Stomach smooth muscle (tissue), 2 donors: ENCODE measurements around the gene FAM163A.

Source experiments
- H3K27ac ChIP-seq: one replicate; pipeline ENCODE4 v1.7.0; 2013; ENCODE audit warnings: mild to moderate bottlenecking, low read length, inconsistent platforms
- H3K27me3 ChIP-seq, 2 donors: one replicate each; pipeline ENCODE4 v1.7.0; 2013; ENCODE audit warnings: low read length in 2 of 2; ENCODE audit not compliant: insufficient read depth in 2 of 2, control insufficient read depth in 1 of 2
- H3K36me3 ChIP-seq, 2 donors: one replicate each; pipeline ENCODE4 v1.7.0; 2013; ENCODE audit warnings: low read length in 2 of 2; ENCODE audit not compliant: control insufficient read depth in 2 of 2, insufficient read depth in 2 of 2
- H3K4me1 ChIP-seq: one replicate; pipeline ENCODE4 v1.7.0; 2013; ENCODE audit warnings: low read length; ENCODE audit not compliant: control insufficient read depth, insufficient read depth
- H3K4me3 ChIP-seq, 2 donors: one replicate each; pipeline ENCODE4 v1.7.0; 2013; ENCODE audit warnings: low read length in 2 of 2
- H3K9ac ChIP-seq, 2 donors: one replicate each; pipeline ENCODE4 v1.7.0; 2013; ENCODE audit warnings: low read length in 2 of 2, mild to moderate bottlenecking in 1 of 2
- H3K9me3 ChIP-seq, 2 donors: one replicate each; pipeline ENCODE4 v1.7.0; 2013; ENCODE audit warnings: low read length in 2 of 2; ENCODE audit not compliant: control insufficient read depth in 2 of 2
- donor health status: healthy.
- donor health status: Pancreatic carcinoma.

Gene FAM163A

DNA sequence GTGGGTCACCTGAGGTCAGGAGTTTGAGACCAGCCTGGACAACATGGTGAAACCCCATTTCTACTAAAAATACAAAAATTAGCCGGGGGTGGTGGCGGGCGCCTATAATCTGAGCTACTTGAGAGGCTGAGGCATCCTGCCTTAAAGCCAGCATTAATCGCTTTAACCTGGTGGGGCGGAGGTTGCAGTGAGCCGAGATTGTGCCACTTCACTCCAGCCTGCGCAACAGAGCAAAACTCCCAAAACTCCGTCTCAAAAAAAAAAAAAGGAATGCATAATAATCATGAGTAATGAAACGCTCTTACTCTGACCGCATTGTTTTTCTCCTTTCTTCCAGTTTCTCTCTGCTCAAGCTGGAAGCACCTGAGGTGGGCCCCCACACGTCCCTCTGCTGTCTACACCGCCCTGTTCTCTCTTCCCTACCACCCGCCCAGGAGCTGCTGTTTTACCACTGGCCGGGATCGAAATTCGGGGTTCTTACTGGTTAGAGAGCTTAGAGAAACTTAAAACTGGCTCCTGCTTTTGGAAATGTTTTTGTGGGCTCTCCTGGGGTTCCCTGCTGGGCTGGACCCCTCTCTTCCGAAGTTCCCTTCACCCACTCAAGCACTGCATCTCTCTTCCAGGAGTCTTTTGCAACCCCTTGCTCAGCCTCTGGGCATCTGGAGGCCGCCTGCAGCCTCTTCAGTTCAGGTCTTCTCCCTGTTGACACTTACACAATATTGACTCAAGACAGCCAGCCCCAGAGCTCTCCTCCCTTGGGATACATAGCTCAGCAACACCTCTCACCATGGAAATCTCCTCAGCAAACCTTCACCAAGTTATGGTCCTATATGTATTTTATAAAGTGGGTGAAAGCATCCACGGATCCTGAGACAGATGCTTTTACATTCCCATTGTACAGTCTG is 62.5 kb downstream of the FAM163A start:
- Histone ChIP-seq H3K9ac (no peak overlapping the region), H3K27ac (no peak overlapping the region), H3K36me3 (no peaks in the 10 kb centered on the region), H3K4me3 (no peak overlapping the region), H3K4me1 (peaks cover 3% of the 10 kb centered on the region), H3K9me3 (no peaks in the 10 kb centered on the region), H3K27me3 (peaks cover 0 to 3% of the 10 kb centered on the region in 2 donors)

DNA sequence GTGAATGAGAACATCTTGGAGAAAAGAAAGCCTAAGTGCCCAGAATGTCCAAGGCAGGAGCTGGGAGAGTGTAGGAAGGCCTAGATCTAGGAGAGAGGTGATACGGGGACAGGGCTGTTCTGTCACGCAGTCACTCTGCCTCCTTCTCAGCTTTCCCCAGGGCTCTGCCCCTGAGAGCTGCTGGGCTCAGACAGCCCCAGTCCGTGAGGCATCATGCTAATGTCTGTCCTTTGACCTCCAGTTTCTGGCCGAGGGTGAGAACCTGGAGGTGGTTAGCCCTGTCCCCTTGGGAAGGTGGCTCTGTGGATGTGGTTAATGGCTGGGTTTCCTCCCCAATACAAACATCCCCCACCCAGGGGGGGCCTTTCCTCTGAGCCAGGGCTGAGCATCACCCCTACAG is 63.2 kb downstream of the FAM163A start:
- H3K4me3 ChIP-seq = no peak overlapping the region
- peaks cover 3% of the 10 kb centered on the region for H3K4me1 ChIP-seq
- H3K9me3 ChIP-seq = no peaks in the 10 kb centered on the region
- H3K36me3 ChIP-seq = no peaks in the 10 kb centered on the region
- H3K27ac ChIP-seq = no peak overlapping the region
- no peak overlapping the region for H3K9ac ChIP-seq
- peaks cover 0 to 3% of the 10 kb centered on the region in 2 donors for H3K27me3 ChIP-seq

DNA sequence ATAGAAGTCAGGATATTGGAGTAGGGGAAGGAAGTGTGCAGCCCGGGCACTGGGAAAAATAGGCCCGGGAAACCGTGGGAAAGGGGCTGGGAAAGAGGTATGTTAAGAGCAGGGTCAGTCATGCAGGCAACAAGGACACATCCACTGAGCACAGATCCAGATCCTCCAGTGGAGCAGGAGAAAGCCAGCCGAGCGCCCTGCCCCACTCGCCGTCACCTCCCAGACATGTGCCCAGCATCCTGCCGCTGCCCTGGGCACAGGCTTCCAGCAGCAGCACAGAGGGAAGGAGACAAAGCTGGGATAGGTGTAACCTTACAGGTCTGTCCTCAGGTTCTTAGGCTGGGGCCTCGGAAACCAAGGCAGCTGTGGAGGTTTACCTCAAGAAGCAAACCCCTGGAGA is 64.2 kb downstream of the FAM163A start:
- H3K27me3 ChIP-seq = no peaks in the 10 kb centered on the region
- no peak overlapping the region for H3K4me3 ChIP-seq
- H3K4me1 ChIP-seq = peaks cover 3% of the 10 kb centered on the region
- H3K36me3 ChIP-seq = no peaks in the 10 kb centered on the region
- H3K27ac ChIP-seq = no peak overlapping the region
- H3K9me3 ChIP-seq = no peaks in the 10 kb centered on the region
- H3K9ac ChIP-seq = no peak overlapping the region

DNA sequence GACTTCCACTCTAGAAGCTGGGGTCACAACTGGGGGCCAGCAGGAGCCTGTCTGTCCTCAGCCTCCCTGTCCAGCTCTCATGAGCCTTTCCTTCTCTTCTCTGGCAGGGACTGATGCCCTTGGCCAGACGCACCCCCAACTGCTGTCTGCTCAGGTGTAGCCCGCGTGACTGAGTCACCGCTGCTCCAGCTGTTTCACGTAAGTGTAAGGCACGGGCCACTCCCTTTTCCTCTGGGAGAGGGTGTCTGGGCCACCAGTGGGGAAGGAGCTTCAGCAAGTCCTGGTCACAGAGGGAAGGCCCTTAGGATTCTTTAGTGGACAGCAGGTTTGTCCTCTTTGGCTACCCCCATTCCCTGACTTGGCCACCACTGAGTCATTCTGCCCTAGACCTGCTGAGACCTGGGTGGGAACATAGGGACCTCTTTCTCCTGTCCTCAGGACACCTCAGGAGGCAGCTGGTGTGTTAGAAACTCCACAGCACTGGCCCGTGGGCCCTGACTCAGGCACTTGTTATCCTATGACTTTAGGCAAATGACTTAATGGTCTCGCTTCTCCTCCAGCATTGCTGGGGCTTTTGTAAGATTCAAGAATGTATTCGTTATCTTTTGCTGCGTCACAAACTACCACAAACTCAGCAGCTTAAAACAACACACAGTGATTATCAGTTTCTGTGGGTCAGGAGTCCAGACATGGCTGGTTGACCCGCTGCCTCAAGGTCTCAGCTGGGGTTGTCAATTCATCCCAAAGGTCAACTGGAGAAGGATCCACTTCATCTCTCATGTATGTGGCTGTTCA is 64.8 kb downstream of the FAM163A start:
- no peak overlapping the region for H3K9ac ChIP-seq
- no peaks in the 10 kb centered on the region for H3K36me3 ChIP-seq

DNA sequence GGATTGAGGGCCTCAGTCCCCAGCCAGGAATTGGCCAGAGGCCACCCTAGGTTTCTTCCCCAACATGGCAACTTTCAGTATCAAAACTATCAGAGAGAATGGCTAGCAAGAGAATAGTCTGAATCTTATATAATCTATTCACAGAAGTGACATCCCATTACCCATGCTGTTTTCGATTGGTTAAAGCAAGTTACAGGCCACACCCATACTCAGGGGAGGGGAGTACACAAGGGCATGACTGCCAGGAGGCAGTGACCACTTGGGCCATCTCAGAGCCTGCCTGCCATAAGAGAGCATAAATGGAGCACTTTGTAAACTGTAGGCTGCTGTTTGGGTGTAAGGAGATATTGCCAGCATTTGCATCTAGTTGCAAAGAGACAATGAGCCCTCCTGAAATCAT is 65.4 kb downstream of the FAM163A start:
- peaks cover 3% of the 10 kb centered on the region for H3K4me1 ChIP-seq
- H3K9ac ChIP-seq = no peak overlapping the region
- no peak overlapping the region for H3K27ac ChIP-seq
- H3K36me3 ChIP-seq = no peaks in the 10 kb centered on the region
- no peaks in the 10 kb centered on the region for H3K27me3 ChIP-seq
- H3K4me3 ChIP-seq = no peak overlapping the region
- H3K9me3 ChIP-seq = no peaks in the 10 kb centered on the region

More for the DNA sequence above, 64.8 kb downstream of the FAM163A start:
- H3K27ac ChIP-seq = no peak overlapping the region
- H3K4me3 ChIP-seq = no peak overlapping the region
- no peaks in the 10 kb centered on the region for H3K27me3 ChIP-seq
- no peaks in the 10 kb centered on the region for H3K9me3 ChIP-seq
- H3K4me1 ChIP-seq = peaks cover 3% of the 10 kb centered on the region

DNA sequence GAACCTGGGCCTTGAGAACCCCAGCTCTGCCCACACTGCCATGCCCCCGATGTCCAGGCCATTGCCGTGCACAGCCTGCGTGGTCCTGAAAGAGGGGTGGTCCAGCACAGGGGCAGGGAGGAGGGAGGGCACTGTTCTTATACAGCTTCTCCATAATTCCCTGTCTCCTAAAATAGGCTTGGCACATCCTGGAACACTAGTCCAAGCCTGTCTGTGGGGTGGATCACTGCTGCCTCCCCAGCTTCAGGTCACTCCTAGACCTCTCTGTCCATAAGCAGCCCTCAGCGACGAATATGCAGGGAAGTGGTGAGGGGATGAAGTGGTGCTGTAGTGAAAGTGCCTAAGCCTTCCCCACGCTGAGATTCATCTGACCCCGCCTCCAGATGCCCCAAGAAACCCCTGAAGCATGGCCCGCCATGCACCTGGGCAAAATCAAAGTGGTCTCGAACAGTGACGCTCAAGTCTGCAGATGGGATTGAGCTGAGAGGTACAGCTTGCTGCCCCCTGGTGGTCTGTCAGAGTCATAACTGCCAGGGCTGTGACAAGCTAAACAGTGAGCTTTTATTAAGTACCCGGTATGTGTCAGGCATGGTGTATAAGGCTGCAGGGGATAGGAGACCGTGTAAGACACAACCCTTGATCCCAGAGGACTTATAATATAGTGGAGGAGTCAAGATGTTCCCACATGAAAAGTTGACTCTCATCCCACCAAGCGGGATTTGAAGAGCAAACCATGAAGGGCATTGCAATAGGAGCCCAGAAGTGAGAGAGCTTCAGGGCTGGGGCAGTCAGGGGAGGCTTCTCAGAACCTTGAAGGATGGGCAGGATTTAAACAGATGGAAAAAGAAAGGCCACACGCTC is 66.6 kb downstream of the FAM163A start:
- H3K9me3 ChIP-seq = no peaks in the 10 kb centered on the region
- peaks cover 10% of the 10 kb centered on the region for H3K4me1 ChIP-seq
- H3K27me3 ChIP-seq = no peaks in the 10 kb centered on the region
- no peaks in the 10 kb centered on the region for H3K36me3 ChIP-seq
- no peak overlapping the region for H3K27ac ChIP-seq
- no peak overlapping the region for H3K9ac ChIP-seq
- H3K4me3 ChIP-seq = peak overlapping the region in 1 of 2 donors; percentile 8

DNA sequence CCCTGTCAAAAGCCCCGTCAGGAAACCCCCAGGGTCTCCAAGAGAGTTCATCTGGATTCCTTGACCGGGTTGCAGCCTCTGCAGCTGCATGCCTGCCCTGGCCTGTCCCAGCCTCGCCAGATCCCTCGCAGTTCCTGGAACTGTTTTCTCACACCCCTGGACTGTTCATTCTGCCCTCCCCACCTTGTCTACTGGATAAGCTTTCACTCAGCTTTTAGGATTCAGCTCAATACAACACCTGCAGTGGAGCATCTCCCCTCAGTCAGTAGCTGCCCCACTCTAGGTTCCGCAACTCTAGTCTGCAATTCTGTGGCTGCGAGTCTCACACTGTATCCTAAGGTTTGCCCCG is 67.2 kb downstream of the FAM163A start:
- no peaks in the 10 kb centered on the region for H3K9me3 ChIP-seq
- H3K4me1 ChIP-seq = peaks cover 15% of the 10 kb centered on the region
- H3K4me3 ChIP-seq = no peak overlapping the region
- H3K27me3 ChIP-seq = no peaks in the 10 kb centered on the region
- no peaks in the 10 kb centered on the region for H3K36me3 ChIP-seq
- no peak overlapping the region for H3K27ac ChIP-seq
- H3K9ac ChIP-seq = no peak overlapping the region

DNA sequence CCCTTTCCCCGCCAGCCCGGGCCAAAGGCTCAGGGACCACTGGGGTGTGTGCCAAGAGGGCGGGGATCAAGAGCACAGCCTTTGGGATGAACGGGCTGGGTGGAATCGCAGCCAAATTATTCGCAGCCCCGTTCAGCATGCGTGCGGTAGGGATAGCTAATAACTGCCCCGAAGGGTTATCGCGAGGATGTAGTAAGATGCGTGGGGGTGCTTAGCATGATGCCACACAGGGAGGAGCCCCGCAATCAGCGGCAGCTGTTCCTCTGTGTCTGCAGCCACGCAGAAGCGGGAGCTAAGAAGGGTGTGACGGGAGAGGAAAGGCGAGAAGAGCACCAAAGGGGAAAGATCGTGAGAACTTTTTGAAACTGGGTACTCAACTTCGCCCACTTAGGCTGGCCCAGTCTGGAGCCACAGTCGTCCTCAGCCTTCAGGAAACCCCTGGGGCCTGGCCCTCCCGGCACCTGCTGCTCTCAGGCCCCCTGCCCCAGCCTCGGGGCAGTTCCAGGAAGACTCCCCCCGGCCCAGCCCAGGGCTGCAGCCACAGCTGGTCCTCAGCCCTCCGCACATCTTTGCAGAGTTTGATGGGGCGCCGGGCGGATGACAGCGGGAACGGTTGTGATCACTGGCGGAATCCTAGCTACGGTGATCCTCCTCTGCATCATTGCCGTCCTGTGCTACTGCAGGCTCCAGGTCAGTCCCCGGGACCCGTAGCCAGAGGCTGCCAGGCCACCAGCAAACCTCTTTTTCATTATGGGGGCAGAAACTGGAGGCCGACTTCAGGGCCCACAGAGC is 69.6 kb downstream of the FAM163A start:
- peaks cover 0 to 2% of the 10 kb centered on the region in 2 donors for H3K27me3 ChIP-seq
- H3K4me3 ChIP-seq = no peak overlapping the region
- no peaks in the 10 kb centered on the region for H3K36me3 ChIP-seq
- no peaks in the 10 kb centered on the region for H3K9me3 ChIP-seq
- no peak overlapping the region for H3K9ac ChIP-seq
- H3K27ac ChIP-seq = no peak overlapping the region
- H3K4me1 ChIP-seq = peaks cover 20% of the 10 kb centered on the region

DNA sequence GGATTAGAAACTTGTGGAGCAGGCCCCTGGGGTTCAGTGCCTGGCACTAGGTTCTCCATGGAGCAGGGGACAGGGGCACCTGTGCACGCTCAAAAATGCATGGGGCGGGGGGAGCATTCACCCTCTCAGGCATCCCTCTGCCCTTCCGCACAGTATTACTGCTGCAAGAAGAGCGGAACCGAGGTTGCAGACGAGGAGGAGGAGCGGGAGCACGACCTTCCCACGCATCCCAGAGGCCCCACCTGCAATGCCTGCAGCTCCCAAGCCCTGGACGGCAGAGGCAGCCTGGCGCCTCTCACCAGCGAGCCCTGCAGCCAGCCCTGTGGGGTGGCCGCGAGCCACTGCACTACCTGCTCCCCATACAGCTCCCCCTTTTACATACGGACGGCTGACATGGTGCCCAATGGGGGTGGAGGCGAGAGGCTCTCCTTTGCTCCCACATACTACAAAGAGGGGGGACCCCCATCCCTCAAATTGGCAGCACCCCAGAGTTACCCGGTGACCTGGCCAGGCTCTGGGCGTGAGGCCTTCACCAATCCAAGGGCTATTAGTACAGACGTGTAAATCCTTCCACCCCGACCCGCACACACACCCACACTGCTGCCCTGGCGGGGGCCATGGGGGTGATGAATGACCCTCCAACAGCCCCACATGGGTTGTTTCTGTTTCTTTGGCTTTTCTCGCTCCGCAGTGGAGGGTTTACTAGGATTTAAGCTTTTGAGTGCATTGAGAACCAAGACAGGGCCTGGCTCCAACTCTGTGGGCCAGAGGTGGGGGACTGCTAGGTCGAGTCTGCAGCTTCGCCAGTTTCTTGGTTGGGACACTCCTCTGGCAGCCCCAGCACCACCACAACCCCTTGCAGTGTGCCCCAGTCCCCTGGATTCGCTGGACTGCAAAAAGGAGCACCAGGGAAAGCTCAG is 70.8 kb downstream of the FAM163A start:
- Histone ChIP-seq H3K9ac (no peak overlapping the region), H3K36me3 (no peaks in the 10 kb centered on the region), H3K4me3 (peak overlapping the region; percentile 73 to 79), H3K27me3 (peaks cover 0 to 2% of the 10 kb centered on the region in 2 donors), H3K4me1 (peaks cover 24% of the 10 kb centered on the region), H3K27ac (no peak overlapping the region), H3K9me3 (no peaks in the 10 kb centered on the region)
